HCT116 (cell line): ENCODE measurements around the gene ICE1. TPM values are rescaled to one million over a fixed set of nuclear protein-coding genes. Genes with fewer than 3 reads are reported as not detected.

Experiments
- ATAC-seq: fragments of 200-7000 bp; cut with Tn5 transposase; 2 replicates; pipeline ENCODE4 v1.9.1; 2020; ENCODE audit warnings: mild to moderate bottlenecking, moderate library complexity
- BruUV-seq: library from RNA; stranded (reverse); fragments of 400-500 nt; replicated peaks from 2 replicates; lab custom pipeline; 2021; lab: Mats Ljungman, UMichigan
- CTCF ChIA-PET: fragments of 300-600 bp; sonication (Branson Sonifier 250); formaldehyde crosslinking; loops from one replicate; lab custom pipeline; 2021; ENCODE audit warnings: antibody characterized with exemption; lab: Charles Lee
- POLR2A ChIA-PET: fragments of 300-600, 350-600 bp; sonication (Branson Sonifier 250); formaldehyde crosslinking; loops from one replicate; lab custom pipeline; 2021; ENCODE audit warnings: antibody characterized with exemption; lab: Charles Lee
- RAD21 ChIA-PET, 2 experiments: fragments of 300-600 bp; sonication (Branson Sonifier 250); formaldehyde crosslinking; loops; one replicate each; lab custom pipeline; 2023; ENCODE audit warnings: low total read pairs in 2 of 2; ENCODE audit not compliant: uncharacterized antibody in 2 of 2, unreplicated experiment in 2 of 2, low non-redundant PET in 1 of 2; lab: Charles Lee
- DNase-seq: peaks from one replicate; pipeline ENCODE4 v3.0.0-alpha.2; 2010; ENCODE audit warnings: low read depth, low spot score
- H2AFZ ChIP-seq: fragments of 200-600 bp; shearing (Covaris generic), sonication (generic); 2 replicates; pipeline ENCODE4 v1.6.1; 2017; ENCODE audit warnings: low read depth, mixed run types, mixed read lengths, antibody characterized with exemption, low read length; ENCODE audit not compliant: poor library complexity, severe bottlenecking
- H3K27ac ChIP-seq: 2 replicates; pipeline ENCODE4 v1.5.1; 2012; ENCODE audit warnings: low read depth, low read length
- H3K27me3 ChIP-seq: fragments of 200-600 bp; sonication (generic); 2 replicates; pipeline ENCODE4 v1.6.1; 2016; ENCODE audit warnings: mixed run types, low read length, mixed read lengths; ENCODE audit not compliant: insufficient read depth
- H3K36me3 ChIP-seq, 2 experiments: fragments of 200-500 bp in 1 of 2; fragments of 200-600 bp in 1 of 2; sonication (Bioruptor generic) in 1 of 2; sonication (generic) in 1 of 2; 2 replicates each; pipeline versions ENCODE4 v1.5.1 to v1.6.1; 2014 to 2016; ENCODE audit warnings: low read length in 2 of 2, inconsistent platforms in 1 of 2, mixed read lengths in 1 of 2, mixed run types in 1 of 2; ENCODE audit not compliant: insufficient read depth in 2 of 2, control insufficient read depth in 1 of 2
- H3K4me1 ChIP-seq, 2 experiments: fragments of 200-600 bp in 1 of 2; sonication (generic) in 1 of 2; 2 replicates each; pipeline versions ENCODE4 v1.5.1 to v1.6.1; 2012 to 2017; ENCODE audit warnings: low read length in 2 of 2, inconsistent platforms in 1 of 2, mild to moderate bottlenecking in 1 of 2, mixed read lengths in 1 of 2, mixed run types in 1 of 2, moderate library complexity in 1 of 2; ENCODE audit not compliant: insufficient read depth in 2 of 2, control insufficient read depth in 1 of 2
- H3K4me2 ChIP-seq: fragments of 200-600 bp; sonication (generic); 2 replicates; pipeline ENCODE4 v1.6.1; 2017; ENCODE audit warnings: mixed run types, low read length, mixed read lengths
- H3K4me3 ChIP-seq, 2 experiments: fragments of 200-600 bp in 1 of 2; sonication (generic) in 1 of 2; replicated peaks in 1 of 2; 2 replicates each; pipeline ENCODE4 v1.5.1; 2011 to 2016; ENCODE audit warnings: low read length in 2 of 2, control low read depth in 1 of 2, low read depth in 1 of 2, mild to moderate bottlenecking in 1 of 2, mixed read lengths in 1 of 2, mixed run types in 1 of 2
- H3K79me2 ChIP-seq: fragments of 200-600 bp; sonication (generic); 2 replicates; pipeline ENCODE4 v1.6.1; 2017; ENCODE audit warnings: mild to moderate bottlenecking, mixed run types, low read length, moderate library complexity, mixed read lengths; ENCODE audit not compliant: insufficient read depth
- H3K9ac ChIP-seq: fragments of 200-600 bp; sonication (generic); 2 replicates; pipeline ENCODE4 v1.6.1; 2016; ENCODE audit warnings: low read length, mixed read lengths
- H3K9me2 ChIP-seq: fragments of 200-600 bp; sonication (generic), shearing (Covaris generic); 2 replicates; pipeline ENCODE4 v1.6.1; 2017; ENCODE audit warnings: mixed run types, mild to moderate bottlenecking, moderate library complexity; ENCODE audit not compliant: insufficient read depth
- H3K9me3 ChIP-seq, 2 experiments: fragments of 200-500 bp in 1 of 2; fragments of 200-600 bp in 1 of 2; sonication (Bioruptor generic) in 1 of 2; sonication (generic) in 1 of 2; 2 replicates each; pipeline ENCODE4 v1.6.1; 2014 to 2017; ENCODE audit warnings: low read length in 2 of 2, mixed read lengths in 2 of 2, inconsistent platforms in 1 of 2, low read depth in 1 of 2, mild to moderate bottlenecking in 1 of 2, mixed run types in 1 of 2, moderate library complexity in 1 of 2; ENCODE audit not compliant: control insufficient read depth in 1 of 2, insufficient read depth in 1 of 2
- H4K20me1 ChIP-seq: fragments of 200-600 bp; sonication (generic), shearing (Covaris generic); 2 replicates; pipeline ENCODE4 v1.6.1; 2017; ENCODE audit warnings: mixed run types, mild to moderate bottlenecking, moderate library complexity; ENCODE audit not compliant: insufficient read depth
- FOSL1 ChIP-seq: IDR thresholded peaks from 2 replicates; pipeline ENCODE4 v1.6.1; 2012; ENCODE audit warnings: low read depth
- SRF ChIP-seq: IDR thresholded peaks from 2 replicates; pipeline ENCODE4 v1.6.1; 2012; ENCODE audit warnings: low read depth
- ZNF274 ChIP-seq: fragments of 200-500 bp; sonication (Bioruptor generic); IDR thresholded peaks from 2 replicates; pipeline ENCODE4 v1.6.1; 2014; ENCODE audit warnings: mild to moderate bottlenecking, low read depth, low read length, inconsistent platforms
- intact Hi-C: fragments of 100-400 bp; cut with micrococcal nuclease; formaldehyde crosslinking; loops from 2 replicates; pipeline ENCODE4 v1.10.0; 2022
- total RNA-seq: library from RNA; stranded (reverse); gene quantifications from one replicate; pipeline ENCODE4 v1.2.1, GENCODE V29; 2021; ENCODE audit not compliant: unreplicated experiment
- TF ChIP-seq, protein P1 (sequence below): IDR thresholded peaks from 2 replicates; pipeline ENCODE4 v1.6.1; 2012; ENCODE audit warnings: low read depth
- TF ChIP-seq, protein P2 (sequence below): IDR thresholded peaks from 2 replicates; pipeline ENCODE4 v1.6.1; 2011; ENCODE audit warnings: mild to moderate bottlenecking, low read length, moderate library complexity; ENCODE audit not compliant: insufficient replicate concordance; ENCODE audit errors: extremely low read depth

The ICE1 gene
- total RNA-seq, 1 experiment from 2014 or later, result 30.0 TPM

DNA sequence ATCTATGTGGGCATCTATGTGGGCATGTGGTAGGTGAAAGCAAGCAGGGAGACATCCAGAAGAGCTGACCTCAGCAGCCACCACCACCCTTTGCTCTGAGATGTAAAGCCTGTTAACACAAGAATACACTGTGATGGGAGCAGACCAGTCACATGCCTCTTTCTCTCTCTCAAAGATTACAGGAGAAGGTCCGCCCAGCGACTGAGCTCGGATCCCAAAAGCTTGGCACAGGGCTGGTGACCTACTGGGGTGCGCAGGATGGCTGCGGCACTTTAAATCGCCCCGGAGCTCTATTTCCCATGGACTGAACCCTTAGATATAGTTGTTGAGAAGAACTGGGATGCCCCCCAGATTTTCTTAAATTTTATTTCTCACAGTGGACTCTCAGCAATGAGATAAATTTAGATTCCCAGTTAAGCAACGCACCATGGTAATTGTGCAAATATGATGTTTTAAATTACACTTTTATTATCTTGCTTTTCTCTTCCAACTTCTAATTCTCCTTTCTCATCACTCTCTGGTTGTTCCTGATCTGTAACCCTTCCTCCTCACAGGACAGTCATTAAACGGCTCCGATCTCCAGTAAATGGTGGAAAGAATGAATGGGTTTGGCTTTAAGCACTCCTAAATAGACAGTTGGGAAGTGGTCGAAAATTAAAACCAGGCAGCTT lies 37.7 kb upstream of the ICE1 start (continued):
- TF ChIP-seq, protein P1, sequence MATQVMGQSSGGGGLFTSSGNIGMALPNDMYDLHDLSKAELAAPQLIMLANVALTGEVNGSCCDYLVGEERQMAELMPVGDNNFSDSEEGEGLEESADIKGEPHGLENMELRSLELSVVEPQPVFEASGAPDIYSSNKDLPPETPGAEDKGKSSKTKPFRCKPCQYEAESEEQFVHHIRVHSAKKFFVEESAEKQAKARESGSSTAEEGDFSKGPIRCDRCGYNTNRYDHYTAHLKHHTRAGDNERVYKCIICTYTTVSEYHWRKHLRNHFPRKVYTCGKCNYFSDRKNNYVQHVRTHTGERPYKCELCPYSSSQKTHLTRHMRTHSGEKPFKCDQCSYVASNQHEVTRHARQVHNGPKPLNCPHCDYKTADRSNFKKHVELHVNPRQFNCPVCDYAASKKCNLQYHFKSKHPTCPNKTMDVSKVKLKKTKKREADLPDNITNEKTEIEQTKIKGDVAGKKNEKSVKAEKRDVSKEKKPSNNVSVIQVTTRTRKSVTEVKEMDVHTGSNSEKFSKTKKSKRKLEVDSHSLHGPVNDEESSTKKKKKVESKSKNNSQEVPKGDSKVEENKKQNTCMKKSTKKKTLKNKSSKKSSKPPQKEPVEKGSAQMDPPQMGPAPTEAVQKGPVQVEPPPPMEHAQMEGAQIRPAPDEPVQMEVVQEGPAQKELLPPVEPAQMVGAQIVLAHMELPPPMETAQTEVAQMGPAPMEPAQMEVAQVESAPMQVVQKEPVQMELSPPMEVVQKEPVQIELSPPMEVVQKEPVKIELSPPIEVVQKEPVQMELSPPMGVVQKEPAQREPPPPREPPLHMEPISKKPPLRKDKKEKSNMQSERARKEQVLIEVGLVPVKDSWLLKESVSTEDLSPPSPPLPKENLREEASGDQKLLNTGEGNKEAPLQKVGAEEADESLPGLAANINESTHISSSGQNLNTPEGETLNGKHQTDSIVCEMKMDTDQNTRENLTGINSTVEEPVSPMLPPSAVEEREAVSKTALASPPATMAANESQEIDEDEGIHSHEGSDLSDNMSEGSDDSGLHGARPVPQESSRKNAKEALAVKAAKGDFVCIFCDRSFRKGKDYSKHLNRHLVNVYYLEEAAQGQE, result no peak

DNA sequence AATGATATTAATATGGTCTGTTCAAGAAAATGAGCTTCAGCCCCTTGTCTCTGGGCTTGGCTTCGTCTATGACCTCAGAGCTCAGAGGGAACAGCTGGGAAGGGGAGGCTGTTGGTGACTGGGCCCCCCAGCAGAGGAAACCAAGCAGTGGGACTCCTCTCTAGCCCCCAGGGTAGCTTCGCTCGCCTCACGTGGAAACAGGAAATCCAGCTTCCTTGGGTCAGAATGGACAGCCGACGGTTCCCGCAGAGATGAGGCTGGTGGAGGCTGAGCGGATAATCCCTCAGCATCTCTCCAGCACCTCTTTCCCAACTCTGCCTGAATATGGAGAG lies 37.2 kb upstream of the ICE1 start:
- CTCF ChIA-PET, result no interaction called here
- no peak overlapping the region for H3K4me2 ChIP-seq
- no peaks in the 10 kb centered on the region for H3K4me1 ChIP-seq
- no peak overlapping the region for H2AFZ ChIP-seq
- H3K9me2 ChIP-seq, result no peaks in the 10 kb centered on the region
- no peak overlapping the region for H3K27ac ChIP-seq
- H3K9ac ChIP-seq, result no peak overlapping the region
- no peak for TF ChIP-seq SRF
- no peak for TF ChIP-seq FOSL1
- no peak for TF ChIP-seq ZNF274
- TF ChIP-seq, protein P2, sequence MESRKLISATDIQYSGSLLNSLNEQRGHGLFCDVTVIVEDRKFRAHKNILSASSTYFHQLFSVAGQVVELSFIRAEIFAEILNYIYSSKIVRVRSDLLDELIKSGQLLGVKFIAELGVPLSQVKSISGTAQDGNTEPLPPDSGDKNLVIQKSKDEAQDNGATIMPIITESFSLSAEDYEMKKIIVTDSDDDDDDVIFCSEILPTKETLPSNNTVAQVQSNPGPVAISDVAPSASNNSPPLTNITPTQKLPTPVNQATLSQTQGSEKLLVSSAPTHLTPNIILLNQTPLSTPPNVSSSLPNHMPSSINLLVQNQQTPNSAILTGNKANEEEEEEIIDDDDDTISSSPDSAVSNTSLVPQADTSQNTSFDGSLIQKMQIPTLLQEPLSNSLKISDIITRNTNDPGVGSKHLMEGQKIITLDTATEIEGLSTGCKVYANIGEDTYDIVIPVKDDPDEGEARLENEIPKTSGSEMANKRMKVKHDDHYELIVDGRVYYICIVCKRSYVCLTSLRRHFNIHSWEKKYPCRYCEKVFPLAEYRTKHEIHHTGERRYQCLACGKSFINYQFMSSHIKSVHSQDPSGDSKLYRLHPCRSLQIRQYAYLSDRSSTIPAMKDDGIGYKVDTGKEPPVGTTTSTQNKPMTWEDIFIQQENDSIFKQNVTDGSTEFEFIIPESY, result no peak
- TF ChIP-seq, all 23 proteins: peak for 0
- H4K20me1 ChIP-seq, result no peaks in the 10 kb centered on the region
- H3K79me2 ChIP-seq, result no peaks in the 10 kb centered on the region
- intact Hi-C loops, result no loop called here
- H3K4me3 ChIP-seq, result no peak overlapping the region
- no peaks in the 10 kb centered on the region for H3K9me3 ChIP-seq
- no TSS peak for BruUV-seq
- RAD21 ChIA-PET, result no interaction called here
- DNase-seq (no peak), ATAC-seq (no peak)
- POLR2A ChIA-PET, result no interaction called here
- H3K27me3 ChIP-seq, result peaks cover 10% of the 10 kb centered on the region; the same call in 1 of the 2 replicates
- no peaks in the 10 kb centered on the region for H3K36me3 ChIP-seq
